SK-N-SH treated with all-trans-retinoic acid at 6 μM for 48 hours (cell line): Measurements from ENCODE around the gene PSORS1C2.

Source experiments
- ATAC-seq: fragments of 200-7000 bp; cut with Tn5 transposase; 3 replicates; pipeline ENCODE4 v1.9.1; 2020; ENCODE audit warnings: mild to moderate bottlenecking, moderate library complexity
- ARNTL ChIP-seq: fragments of 450-650 bp; formaldehyde crosslinking; IDR thresholded peaks from 2 replicates; pipeline ENCODE4 v1.5.0; 2020; ENCODE audit warnings: low read depth, mild to moderate bottlenecking, moderate library complexity, borderline replicate concordance
- BACH2 ChIP-seq: fragments of 250-450 bp; sonication (Bioruptor Pico); IDR thresholded peaks from 2 replicates; pipeline ENCODE4 v1.9.0; 2021; ENCODE audit warnings: mild to moderate bottlenecking, borderline replicate concordance
- CREB5 ChIP-seq: fragments of 250-450 bp; sonication (Bioruptor Pico); IDR thresholded peaks from 2 replicates; pipeline ENCODE4 v1.5.1; 2020; ENCODE audit warnings: low read depth, mild to moderate bottlenecking, moderate library complexity
- CSDC2 ChIP-seq: fragments of 250-450 bp; sonication (Bioruptor Pico); IDR thresholded peaks from 2 replicates; pipeline ENCODE4 v1.5.0; 2020; ENCODE audit warnings: mild to moderate bottlenecking, moderate library complexity
- CSRNP3 ChIP-seq: fragments of 250-450 bp; sonication (Bioruptor Pico); IDR thresholded peaks from 2 replicates; pipeline ENCODE4 v1.5.1; 2021; ENCODE audit warnings: mild to moderate bottlenecking, moderate library complexity
- ESRRG ChIP-seq: fragments of 250-450 bp; sonication (Bioruptor Pico); IDR thresholded peaks from 2 replicates; pipeline ENCODE4 v1.6.1; 2021; ENCODE audit warnings: mild to moderate bottlenecking
- GLIS3 ChIP-seq: fragments of 250-450 bp; sonication (Bioruptor Pico); IDR thresholded peaks from 2 replicates; pipeline ENCODE4 v1.5.0; 2020; ENCODE audit warnings: mild to moderate bottlenecking, moderate library complexity
- ISL1 ChIP-seq: fragments of 250-450 bp; sonication (Bioruptor Pico); IDR thresholded peaks from 2 replicates; pipeline ENCODE4 v2.1.2; 2022; ENCODE audit warnings: mild to moderate bottlenecking, moderate library complexity
- OSR1 ChIP-seq: fragments of 250-450 bp; sonication (Bioruptor Pico); IDR thresholded peaks from 2 replicates; pipeline ENCODE4 v1.8.0; 2022; ENCODE audit warnings: moderate library complexity, mild to moderate bottlenecking, inconsistent platforms
- PPARA ChIP-seq: fragments of 250-450 bp; sonication (Bioruptor Pico); IDR thresholded peaks from 2 replicates; pipeline ENCODE4 v1.5.0; 2020; ENCODE audit warnings: mild to moderate bottlenecking, borderline replicate concordance
- RARB ChIP-seq: fragments of 250-450 bp; sonication (Bioruptor Pico); IDR thresholded peaks from 2 replicates; pipeline ENCODE4 v1.8.0; 2021; ENCODE audit warnings: mild to moderate bottlenecking, moderate library complexity
- SNAI2 ChIP-seq: fragments of 250-450 bp; sonication (Bioruptor Pico); IDR thresholded peaks from 2 replicates; pipeline ENCODE4 v1.5.0; 2020; ENCODE audit warnings: mild to moderate bottlenecking, moderate library complexity
- TCF4 ChIP-seq: fragments of 250-450 bp; sonication (Bioruptor Pico); IDR thresholded peaks from 2 replicates; pipeline ENCODE4 v1.8.0; 2021; ENCODE audit warnings: mild to moderate bottlenecking, moderate library complexity, borderline replicate concordance
- TOX ChIP-seq: fragments of 250-450 bp; sonication (Bioruptor Pico); IDR thresholded peaks from 2 replicates; pipeline ENCODE4 v1.8.0; 2021; ENCODE audit warnings: mild to moderate bottlenecking, moderate library complexity, borderline replicate concordance
- ZFP3 ChIP-seq: fragments of 250-450 bp; sonication (Bioruptor Pico); IDR thresholded peaks from 2 replicates; pipeline ENCODE4 v1.5.0; 2020; ENCODE audit warnings: mild to moderate bottlenecking, moderate library complexity
- ZFP30 ChIP-seq: fragments of 450-650 bp; formaldehyde crosslinking; IDR thresholded peaks from 2 replicates; pipeline ENCODE4 v1.5.0; 2022; ENCODE audit warnings: mild to moderate bottlenecking, moderate library complexity
- ZNF565 ChIP-seq: fragments of 450-650 bp; formaldehyde crosslinking; conservative IDR thresholded peaks from 2 replicates; pipeline ENCODE4 v1.5.0; 2020; ENCODE audit warnings: low read depth, mild to moderate bottlenecking, moderate library complexity
- ZNF70 ChIP-seq: fragments of 450-650 bp; formaldehyde crosslinking; IDR thresholded peaks from 2 replicates; pipeline ENCODE4 v1.5.0; 2020; ENCODE audit warnings: mild to moderate bottlenecking, moderate library complexity
- ZNF8 ChIP-seq: fragments of 450-650 bp; formaldehyde crosslinking; IDR thresholded peaks from 2 replicates; pipeline ENCODE4 v1.5.0; 2020; ENCODE audit warnings: mild to moderate bottlenecking, moderate library complexity
- TF ChIP-seq, protein P1 (sequence below): fragments of 250-450 bp; sonication (Bioruptor Pico); IDR thresholded peaks from 2 replicates; pipeline ENCODE4 v1.8.0; 2021; ENCODE audit warnings: low read depth, mild to moderate bottlenecking, moderate library complexity, borderline replicate concordance
- TF ChIP-seq, protein P2 (sequence below): fragments of 250-450 bp; sonication (Bioruptor Pico); IDR thresholded peaks from 2 replicates; pipeline ENCODE4 v1.5.0; 2020; ENCODE audit warnings: mild to moderate bottlenecking, moderate library complexity
- TF ChIP-seq, protein P3 (sequence below): fragments of 250-450 bp; sonication (Bioruptor Pico); IDR thresholded peaks from 2 replicates; pipeline ENCODE4 v1.8.0; 2020; ENCODE audit warnings: mild to moderate bottlenecking, moderate library complexity, borderline replicate concordance

Gene PSORS1C2

DNA sequence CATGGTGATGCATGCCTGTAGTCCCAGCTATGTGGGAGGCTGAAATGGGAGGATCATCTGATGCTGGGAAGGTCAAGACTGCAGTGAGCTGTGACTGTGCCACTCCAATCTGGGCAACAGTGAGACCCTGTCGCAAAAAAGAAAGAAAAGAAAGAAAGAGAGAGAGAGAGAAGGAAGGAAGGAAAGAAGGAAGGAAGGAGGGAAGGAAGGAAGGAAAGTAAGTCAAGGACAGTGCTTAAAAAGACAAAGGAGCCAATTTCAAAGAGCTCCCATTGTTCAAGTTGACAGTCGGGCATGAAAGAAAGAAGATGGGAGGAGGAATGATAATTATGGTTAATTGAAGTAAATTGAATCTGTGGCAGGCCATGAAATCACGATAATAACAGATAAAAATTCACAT, 42.7 kb downstream of the PSORS1C2 start:
- ATAC-seq = no peak

GRCh38 chr6:31094389-31094881, 44.4 kb downstream of the PSORS1C2 start:
- ATAC-seq = peak; percentile 79
- TF ChIP-seq CSDC2 (CRISPR knock-in tag) = no peak
- no peak for TF ChIP-seq ISL1
- TF ChIP-seq, all 23 proteins: peak for 0

More for the DNA sequence above, 42.7 kb downstream of the PSORS1C2 start:
- TF ChIP-seq ZFP30 (no peak), CSDC2 (CRISPR knock-in tag) (no peak), OSR1 (no peak), CREB5 (CRISPR knock-in tag) (no peak), ZNF8 (CRISPR knock-in tag) (no peak), CSRNP3 (CRISPR knock-in tag) (no peak), ISL1 (no peak), BACH2 (CRISPR knock-in tag) (no peak), ESRRG (CRISPR knock-in tag) (no peak), RARB (no peak), TOX (CRISPR knock-in tag) (no peak), ZNF565 (CRISPR knock-in tag) (no peak), TCF4 (no peak), GLIS3 (no peak), ZFP3 (no peak), PPARA (CRISPR knock-in tag) (no peak), SNAI2 (no peak)
- TF ChIP-seq, protein P1, sequence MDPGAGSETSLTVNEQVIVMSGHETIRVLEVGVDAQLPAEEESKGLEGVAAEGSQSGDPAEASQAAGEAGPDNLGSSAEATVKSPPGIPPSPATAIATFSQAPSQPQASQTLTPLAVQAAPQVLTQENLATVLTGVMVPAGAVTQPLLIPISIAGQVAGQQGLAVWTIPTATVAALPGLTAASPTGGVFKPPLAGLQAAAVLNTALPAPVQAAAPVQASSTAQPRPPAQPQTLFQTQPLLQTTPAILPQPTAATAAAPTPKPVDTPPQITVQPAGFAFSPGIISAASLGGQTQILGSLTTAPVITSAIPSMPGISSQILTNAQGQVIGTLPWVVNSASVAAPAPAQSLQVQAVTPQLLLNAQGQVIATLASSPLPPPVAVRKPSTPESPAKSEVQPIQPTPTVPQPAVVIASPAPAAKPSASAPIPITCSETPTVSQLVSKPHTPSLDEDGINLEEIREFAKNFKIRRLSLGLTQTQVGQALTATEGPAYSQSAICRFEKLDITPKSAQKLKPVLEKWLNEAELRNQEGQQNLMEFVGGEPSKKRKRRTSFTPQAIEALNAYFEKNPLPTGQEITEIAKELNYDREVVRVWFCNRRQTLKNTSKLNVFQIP (CRISPR knock-in tag) = no peak
- TF ChIP-seq, protein P2, sequence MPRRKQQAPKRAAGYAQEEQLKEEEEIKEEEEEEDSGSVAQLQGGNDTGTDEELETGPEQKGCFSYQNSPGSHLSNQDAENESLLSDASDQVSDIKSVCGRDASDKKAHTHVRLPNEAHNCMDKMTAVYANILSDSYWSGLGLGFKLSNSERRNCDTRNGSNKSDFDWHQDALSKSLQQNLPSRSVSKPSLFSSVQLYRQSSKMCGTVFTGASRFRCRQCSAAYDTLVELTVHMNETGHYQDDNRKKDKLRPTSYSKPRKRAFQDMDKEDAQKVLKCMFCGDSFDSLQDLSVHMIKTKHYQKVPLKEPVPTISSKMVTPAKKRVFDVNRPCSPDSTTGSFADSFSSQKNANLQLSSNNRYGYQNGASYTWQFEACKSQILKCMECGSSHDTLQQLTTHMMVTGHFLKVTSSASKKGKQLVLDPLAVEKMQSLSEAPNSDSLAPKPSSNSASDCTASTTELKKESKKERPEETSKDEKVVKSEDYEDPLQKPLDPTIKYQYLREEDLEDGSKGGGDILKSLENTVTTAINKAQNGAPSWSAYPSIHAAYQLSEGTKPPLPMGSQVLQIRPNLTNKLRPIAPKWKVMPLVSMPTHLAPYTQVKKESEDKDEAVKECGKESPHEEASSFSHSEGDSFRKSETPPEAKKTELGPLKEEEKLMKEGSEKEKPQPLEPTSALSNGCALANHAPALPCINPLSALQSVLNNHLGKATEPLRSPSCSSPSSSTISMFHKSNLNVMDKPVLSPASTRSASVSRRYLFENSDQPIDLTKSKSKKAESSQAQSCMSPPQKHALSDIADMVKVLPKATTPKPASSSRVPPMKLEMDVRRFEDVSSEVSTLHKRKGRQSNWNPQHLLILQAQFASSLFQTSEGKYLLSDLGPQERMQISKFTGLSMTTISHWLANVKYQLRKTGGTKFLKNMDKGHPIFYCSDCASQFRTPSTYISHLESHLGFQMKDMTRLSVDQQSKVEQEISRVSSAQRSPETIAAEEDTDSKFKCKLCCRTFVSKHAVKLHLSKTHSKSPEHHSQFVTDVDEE (CRISPR knock-in tag) = no peak
- TF ChIP-seq, protein P3, sequence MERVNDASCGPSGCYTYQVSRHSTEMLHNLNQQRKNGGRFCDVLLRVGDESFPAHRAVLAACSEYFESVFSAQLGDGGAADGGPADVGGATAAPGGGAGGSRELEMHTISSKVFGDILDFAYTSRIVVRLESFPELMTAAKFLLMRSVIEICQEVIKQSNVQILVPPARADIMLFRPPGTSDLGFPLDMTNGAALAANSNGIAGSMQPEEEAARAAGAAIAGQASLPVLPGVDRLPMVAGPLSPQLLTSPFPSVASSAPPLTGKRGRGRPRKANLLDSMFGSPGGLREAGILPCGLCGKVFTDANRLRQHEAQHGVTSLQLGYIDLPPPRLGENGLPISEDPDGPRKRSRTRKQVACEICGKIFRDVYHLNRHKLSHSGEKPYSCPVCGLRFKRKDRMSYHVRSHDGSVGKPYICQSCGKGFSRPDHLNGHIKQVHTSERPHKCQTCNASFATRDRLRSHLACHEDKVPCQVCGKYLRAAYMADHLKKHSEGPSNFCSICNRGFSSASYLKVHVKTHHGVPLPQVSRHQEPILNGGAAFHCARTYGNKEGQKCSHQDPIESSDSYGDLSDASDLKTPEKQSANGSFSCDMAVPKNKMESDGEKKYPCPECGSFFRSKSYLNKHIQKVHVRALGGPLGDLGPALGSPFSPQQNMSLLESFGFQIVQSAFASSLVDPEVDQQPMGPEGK = no peak

DNA sequence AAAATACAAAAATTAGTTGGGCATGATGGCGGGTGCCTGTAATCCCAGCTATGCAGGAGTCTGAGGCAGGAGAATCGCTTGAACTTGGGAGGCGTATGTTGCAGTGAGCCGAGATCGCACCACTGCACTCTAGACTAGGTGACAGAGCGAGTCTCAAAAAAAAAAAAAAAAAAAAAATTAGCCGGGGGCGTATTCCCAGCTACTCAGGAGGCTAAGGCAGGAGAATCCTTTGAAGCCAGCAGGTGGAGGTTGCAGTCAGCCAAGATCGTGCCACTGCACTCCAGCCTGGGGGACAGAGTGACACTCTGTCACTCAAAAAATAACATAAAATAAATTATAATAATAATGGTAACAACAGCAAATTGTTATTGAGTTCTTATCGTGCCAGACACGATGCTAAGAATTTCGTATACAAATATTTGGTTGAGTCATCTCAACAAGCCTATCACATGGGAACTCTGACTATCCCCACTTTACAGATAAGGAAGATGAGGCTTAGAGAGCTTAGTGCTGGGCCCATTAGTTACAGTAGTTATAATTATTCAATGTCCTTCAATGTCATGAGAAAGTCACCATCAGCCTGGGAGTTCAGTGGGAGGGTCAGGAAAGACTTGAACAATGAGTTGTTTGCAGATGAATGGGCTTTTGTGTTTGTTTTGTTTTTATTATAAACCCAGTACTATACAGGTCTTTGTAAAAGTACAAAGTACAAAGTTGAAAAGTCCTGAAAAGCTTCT, 45.9 kb downstream of the PSORS1C2 start:
- no peak for TF ChIP-seq ZNF70 (CRISPR knock-in tag)
- no peak for TF ChIP-seq ESRRG (CRISPR knock-in tag)
- TF ChIP-seq TOX (CRISPR knock-in tag) = no peak
- TF ChIP-seq CSDC2 (CRISPR knock-in tag) = no peak
- no peak for TF ChIP-seq ZNF8 (CRISPR knock-in tag)
- TF ChIP-seq, protein P1 (CRISPR knock-in tag) = no peak
- no peak for TF ChIP-seq ARNTL
- no peak for TF ChIP-seq GLIS3
- no peak for ATAC-seq
